Erythroblast (primary cell): ENCODE results near the gene TTLL7.

Experiments
- GATA1 ChIP-seq: IDR thresholded peaks from 2 replicates; pipeline ENCODE4 v1.6.1; 2011; ENCODE audit warnings: low read depth, mild to moderate bottlenecking, control low read depth, low read length, moderate library complexity
- POLR2A ChIP-seq: IDR thresholded peaks from 2 replicates; pipeline ENCODE4 v1.6.1; 2011; ENCODE audit warnings: mild to moderate bottlenecking, low read length

DNA sequence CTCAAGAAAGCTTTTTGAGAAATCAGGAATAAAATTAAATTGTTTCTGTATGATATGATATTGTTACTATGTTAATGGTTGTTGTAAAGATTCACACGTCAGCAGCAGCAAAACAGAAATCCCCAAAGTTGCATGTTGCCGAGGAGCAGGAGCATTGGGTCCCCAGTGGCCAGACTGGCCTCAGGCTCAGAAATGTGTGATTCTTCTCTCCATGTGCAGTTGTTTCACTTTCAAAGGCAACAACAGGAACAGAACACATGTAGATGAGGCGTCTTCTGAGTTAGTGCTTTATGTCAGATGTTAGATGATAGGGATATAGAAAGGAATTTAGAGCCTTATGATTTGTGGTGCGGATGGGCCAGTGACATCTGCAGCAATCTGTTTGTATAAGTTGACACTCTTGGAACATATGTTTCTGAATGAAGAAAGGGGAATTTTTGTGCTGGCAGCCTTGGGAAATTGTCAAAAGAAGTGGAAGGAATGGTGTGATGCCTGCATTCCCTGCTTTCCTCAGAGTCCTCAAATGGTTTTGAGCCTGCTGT is 2.1 kb upstream of the TTLL7 start:
- TF ChIP-seq POLR2A: no peak
- TF ChIP-seq GATA1: no peak
